ENCODE measurements around the gene KRT72. TPM values are rescaled to one million over a fixed set of nuclear protein-coding genes. Genes with fewer than 3 reads are reported as not detected.

KRT72 gene
- total and polyA plus RNA-seq, 4 donors = not detected

- H3K27me3 ChIP-seq (ENCODE audit: control insufficient read depth in 4 of 4, insufficient read depth in 4 of 4, low read length in 3 of 4) = peaks cover 0 to 7% (median 3%) of the 10 kb centered on the region in 4 donors
- H3K9ac ChIP-seq (ENCODE audit: low read depth in 1 of 2, low read length in 2 of 2) = no peak overlapping the region
These were observed 3.6 kb upstream of the KRT72 start for GRCh38 chr12:52604859-52605258.

More at GRCh38 chr12:52604859-52605258, 3.6 kb upstream of the KRT72 start:
- TF ChIP-seq YY1 (IDR thresholded peaks at IDR 0.05) (no peak), NR2F2 (IDR thresholded peaks at IDR 0.05) (no peak), CTCF (IDR thresholded peaks at IDR 0.05; ENCODE audit: low read depth, low read length, missing input control) (no peak), HNF4G (IDR thresholded peaks at IDR 0.05) (no peak), SP1 (IDR thresholded peaks at IDR 0.05) (no peak), MAX (IDR thresholded peaks at IDR 0.05) (no peak), ZBTB33 (IDR thresholded peaks at IDR 0.05) (no peak), GABPA (IDR thresholded peaks at IDR 0.05 in 1 of 2, conservative IDR thresholded peaks at IDR 0.05 in 1 of 2) (no peak), TAF1 (conservative IDR thresholded peaks at IDR 0.05) (no peak), JUND (IDR thresholded peaks at IDR 0.05) (no peak), REST (IDR thresholded peaks at IDR 0.05) (no peak), FOXA1 (IDR thresholded peaks at IDR 0.05) (no peak)
- Histone ChIP-seq H3K27ac (ENCODE audit: low read depth in 1 of 2, low read length in 2 of 2) (no peak overlapping the region), H3K36me3 (ENCODE audit: control insufficient read depth in 4 of 4, insufficient read depth in 3 of 4, low read depth in 1 of 4, low read length in 3 of 4) (no peaks in the 10 kb centered on the region), H3K4me1 (ENCODE audit: control insufficient read depth in 4 of 4, insufficient read depth in 4 of 4, low read length in 3 of 4) (no peaks in the 10 kb centered on the region), H3K9me3 (ENCODE audit: control insufficient read depth in 4 of 4, low read length in 3 of 4) (no peaks in the 10 kb centered on the region), H3K4me3 (ENCODE audit: low read depth in 1 of 3, low read length in 3 of 3) (no peak overlapping the region)
- DNase-seq (ENCODE audit: low spot score) = no peak

Data from liver (tissue), 9 donors.